BLaER1 (cell line): ENCODE results near the gene MAFB.

Experiments used
- H3K27ac ChIP-seq: shearing (Covaris generic); formaldehyde crosslinking; 2 replicates; pipeline ENCODE4 v1.8.1; 2022
- H3K27me3 ChIP-seq: shearing (Covaris generic); formaldehyde crosslinking; 2 replicates; pipeline ENCODE4 v1.8.1; 2022
- H3K36me3 ChIP-seq: shearing (Covaris generic); formaldehyde crosslinking; 2 replicates; pipeline ENCODE4 v1.8.1; 2022
- H3K4me1 ChIP-seq: shearing (Covaris generic); formaldehyde crosslinking; 2 replicates; pipeline ENCODE4 v1.8.1; 2022
- H3K4me2 ChIP-seq: shearing (Covaris generic); formaldehyde crosslinking; 2 replicates; pipeline ENCODE4 v1.8.1; 2022
- H3K4me3 ChIP-seq: shearing (Covaris generic); formaldehyde crosslinking; 2 replicates; pipeline ENCODE4 v1.8.1; 2022
- H3K9ac ChIP-seq: shearing (Covaris generic); formaldehyde crosslinking; 2 replicates; pipeline ENCODE4 v1.8.1; 2022
- H3K9me3 ChIP-seq: shearing (Covaris generic); formaldehyde crosslinking; 2 replicates; pipeline ENCODE4 v1.8.1; 2022
- H4K20me1 ChIP-seq: shearing (Covaris generic); formaldehyde crosslinking; 2 replicates; pipeline ENCODE4 v1.8.1; 2022
- Cebpa-rat ChIP-seq: shearing (Covaris generic); IDR thresholded peaks from 2 replicates; pipeline ENCODE4 v1.8.1; 2022

The MAFB gene

DNA sequence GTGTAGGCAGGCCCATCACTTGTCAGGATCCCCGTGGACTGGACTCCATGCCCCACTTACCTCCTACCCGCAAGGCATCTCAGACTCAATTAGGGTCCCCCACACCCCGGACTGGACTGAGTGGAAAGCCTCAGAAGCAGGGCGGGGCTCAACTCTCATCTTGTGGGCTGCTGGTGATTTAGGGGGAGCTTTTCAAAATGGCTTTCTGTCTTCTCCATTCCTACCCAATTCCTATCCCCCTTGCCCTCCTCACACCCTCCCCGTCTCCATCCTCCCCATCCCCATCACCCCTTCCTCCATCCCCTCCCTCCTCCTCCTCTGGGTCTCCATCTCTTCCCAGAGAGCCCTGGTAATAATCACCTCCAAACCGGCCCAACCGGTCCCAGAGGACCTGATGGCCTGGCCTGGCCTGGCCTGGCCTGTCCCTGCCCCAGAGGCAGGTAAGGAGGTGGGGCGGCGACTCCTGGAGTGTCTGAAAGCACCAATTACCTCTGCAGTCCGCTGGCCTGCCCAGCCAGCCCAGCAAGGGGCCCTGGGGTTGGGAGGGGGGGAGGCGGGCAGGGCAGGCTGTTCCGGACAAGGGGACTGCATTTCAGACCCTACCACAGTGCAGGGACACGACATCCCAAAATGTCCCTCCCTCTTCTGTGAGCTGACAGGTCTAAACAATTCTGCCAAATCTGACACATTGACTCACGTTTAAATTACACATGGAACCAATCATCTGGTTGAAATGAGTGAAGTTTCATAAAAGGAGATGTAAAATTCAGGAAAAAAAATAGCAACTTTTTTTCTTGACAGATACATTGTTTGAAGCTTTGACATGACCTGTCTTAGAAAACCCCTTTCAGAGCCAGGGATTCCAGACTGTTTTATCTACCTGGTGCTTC, 24.8 kb downstream of the MAFB start:
- H3K9me3 ChIP-seq, result no peaks in the 10 kb centered on the region
- no peak overlapping the region for H3K4me2 ChIP-seq
- H3K36me3 ChIP-seq, result no peaks in the 10 kb centered on the region
- H3K9ac ChIP-seq, result no peak overlapping the region
- no peaks in the 10 kb centered on the region for H3K27me3 ChIP-seq
- H3K4me3 ChIP-seq, result no peak overlapping the region
- no peak overlapping the region for H3K27ac ChIP-seq
- no peaks in the 10 kb centered on the region for H4K20me1 ChIP-seq
- no peaks in the 10 kb centered on the region for H3K4me1 ChIP-seq
- no peak for TF ChIP-seq Cebpa-rat

DNA sequence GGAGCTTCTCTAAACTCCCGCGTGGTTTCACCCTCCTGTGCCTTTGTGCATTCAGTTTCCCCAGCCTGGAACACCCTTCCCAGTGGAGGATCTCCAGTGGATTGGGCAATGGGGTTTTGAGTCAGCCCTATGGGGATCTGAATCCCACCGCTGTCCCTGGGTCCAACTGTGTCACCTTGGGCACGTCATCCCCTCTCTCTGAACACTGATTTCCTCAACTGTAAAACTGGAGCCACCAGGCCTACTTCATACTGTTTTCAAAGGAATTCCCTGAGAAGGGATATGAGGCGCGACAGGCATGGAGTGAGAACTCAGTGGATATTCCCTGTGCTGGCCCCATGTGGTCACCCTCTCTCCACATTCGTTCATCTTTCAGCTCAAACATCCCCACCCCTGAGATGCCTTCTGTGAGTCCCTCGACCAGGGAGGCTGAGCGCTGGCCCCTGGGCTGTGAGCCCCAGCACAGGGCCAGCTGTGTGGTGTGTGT, 25.7 kb downstream of the MAFB start:
- Histone ChIP-seq H3K27me3 (no peaks in the 10 kb centered on the region), H3K27ac (no peak overlapping the region), H3K9me3 (no peaks in the 10 kb centered on the region), H3K4me2 (no peak overlapping the region), H3K36me3 (no peaks in the 10 kb centered on the region), H3K9ac (no peak overlapping the region), H3K4me1 (no peaks in the 10 kb centered on the region), H4K20me1 (no peaks in the 10 kb centered on the region), H3K4me3 (no peak overlapping the region)
- TF ChIP-seq Cebpa-rat, result no peak

DNA sequence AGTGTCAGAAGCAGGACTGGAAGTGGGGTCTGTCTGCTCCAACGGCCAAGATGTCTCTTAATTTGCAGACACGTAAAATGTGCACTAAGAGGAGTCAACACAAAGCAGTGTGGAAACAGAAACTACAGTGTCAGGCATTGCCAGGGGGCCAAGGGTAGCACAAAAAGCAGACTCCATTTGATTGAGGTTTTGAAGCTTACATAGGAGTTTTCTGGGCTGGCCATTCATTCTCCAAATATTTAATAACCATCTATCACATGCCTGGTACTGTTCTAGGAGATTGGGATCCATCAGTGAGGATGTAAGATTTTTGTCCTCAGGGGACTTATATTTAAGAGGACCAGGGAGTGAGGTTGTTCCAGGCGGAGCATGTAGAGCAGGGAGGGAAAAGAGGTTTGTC, 29.5 kb downstream of the MAFB start:
- H3K4me3 ChIP-seq, result no peak overlapping the region
- no peaks in the 10 kb centered on the region for H3K27me3 ChIP-seq
- no peaks in the 10 kb centered on the region for H3K4me1 ChIP-seq
- H3K9ac ChIP-seq, result no peak overlapping the region
- no peaks in the 10 kb centered on the region for H3K36me3 ChIP-seq
- H4K20me1 ChIP-seq, result no peaks in the 10 kb centered on the region
- no peaks in the 10 kb centered on the region for H3K9me3 ChIP-seq
- H3K4me2 ChIP-seq, result no peak overlapping the region
- H3K27ac ChIP-seq, result no peak overlapping the region
- no peak for TF ChIP-seq Cebpa-rat

DNA sequence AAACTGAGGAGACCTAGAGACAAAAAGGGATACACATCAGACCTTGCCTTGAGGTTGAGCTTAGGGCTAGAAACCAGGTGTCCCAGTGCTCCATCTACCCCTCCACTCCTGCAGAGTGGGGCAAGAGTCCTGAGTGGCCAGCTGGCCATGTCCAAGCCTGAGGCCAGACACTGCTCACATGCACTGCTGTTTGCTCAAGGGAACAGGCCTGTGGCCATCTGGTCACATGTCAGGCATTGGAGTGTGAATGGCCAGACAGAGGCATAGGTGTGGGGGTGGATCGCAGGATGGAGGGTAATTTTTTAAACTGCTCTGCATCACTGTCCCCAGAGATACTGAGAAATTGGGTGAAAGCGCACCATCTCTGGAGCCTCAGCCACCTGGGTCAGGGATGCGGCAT, 30.5 kb downstream of the MAFB start:
- Histone ChIP-seq H3K4me1 (no peaks in the 10 kb centered on the region), H3K27me3 (no peaks in the 10 kb centered on the region), H4K20me1 (no peaks in the 10 kb centered on the region), H3K36me3 (no peaks in the 10 kb centered on the region), H3K4me2 (no peak overlapping the region), H3K9me3 (no peaks in the 10 kb centered on the region), H3K4me3 (no peak overlapping the region), H3K9ac (no peak overlapping the region), H3K27ac (no peak overlapping the region)
- TF ChIP-seq Cebpa-rat, result no peak

DNA sequence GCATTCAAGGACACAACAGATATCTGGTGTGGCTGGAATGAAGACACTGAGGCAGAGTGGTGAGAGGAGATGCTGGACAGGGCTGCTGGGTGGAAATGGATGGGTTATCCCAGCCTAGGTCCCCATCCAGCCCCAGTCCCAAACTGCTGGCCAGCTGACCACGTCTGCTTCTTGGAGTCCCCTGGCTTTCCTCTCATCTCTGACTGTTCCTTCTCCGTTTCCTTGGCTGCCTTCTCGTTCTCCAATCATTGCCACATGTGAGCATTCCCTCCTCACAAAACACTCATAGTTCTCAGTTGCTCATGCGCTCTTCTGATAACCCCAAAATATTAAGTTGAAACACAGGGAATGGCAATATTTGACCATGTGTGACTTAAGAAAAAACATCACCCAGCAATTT, 31.5 kb downstream of the MAFB start:
- no peaks in the 10 kb centered on the region for H3K36me3 ChIP-seq
- H3K4me2 ChIP-seq, result no peak overlapping the region
- no peaks in the 10 kb centered on the region for H4K20me1 ChIP-seq
- H3K27ac ChIP-seq, result no peak overlapping the region
- H3K4me3 ChIP-seq, result no peak overlapping the region
- H3K9me3 ChIP-seq, result no peaks in the 10 kb centered on the region
- TF ChIP-seq Cebpa-rat, result no peak
- H3K9ac ChIP-seq, result no peak overlapping the region
- H3K27me3 ChIP-seq, result no peaks in the 10 kb centered on the region
- H3K4me1 ChIP-seq, result no peaks in the 10 kb centered on the region

DNA sequence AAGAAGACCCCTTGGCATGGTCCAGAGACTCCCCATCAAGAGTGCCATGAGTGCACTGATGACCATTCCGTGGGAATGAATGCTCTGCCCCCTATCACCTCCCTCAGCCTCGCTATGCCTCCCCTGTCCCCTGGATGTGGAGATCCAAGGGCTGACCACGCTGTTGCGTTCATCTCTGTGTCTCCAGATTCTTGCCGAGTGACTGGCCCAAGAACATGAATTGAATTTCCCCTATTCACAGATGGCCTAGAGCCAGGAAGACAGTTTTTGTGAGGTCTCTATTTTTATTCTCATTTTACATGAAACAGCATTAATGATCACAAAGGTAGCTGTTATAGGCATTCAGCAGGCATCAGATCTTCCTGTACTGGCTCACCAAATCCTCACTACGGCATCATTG, 33.6 kb downstream of the MAFB start:
- no peaks in the 10 kb centered on the region for H3K36me3 ChIP-seq
- no peak overlapping the region for H3K9ac ChIP-seq
- no peak for TF ChIP-seq Cebpa-rat
- H4K20me1 ChIP-seq, result no peaks in the 10 kb centered on the region
- H3K4me1 ChIP-seq, result no peaks in the 10 kb centered on the region
- H3K27me3 ChIP-seq, result no peaks in the 10 kb centered on the region
- H3K4me3 ChIP-seq, result no peak overlapping the region
- H3K9me3 ChIP-seq, result no peaks in the 10 kb centered on the region
- H3K4me2 ChIP-seq, result no peak overlapping the region
- no peak overlapping the region for H3K27ac ChIP-seq

DNA sequence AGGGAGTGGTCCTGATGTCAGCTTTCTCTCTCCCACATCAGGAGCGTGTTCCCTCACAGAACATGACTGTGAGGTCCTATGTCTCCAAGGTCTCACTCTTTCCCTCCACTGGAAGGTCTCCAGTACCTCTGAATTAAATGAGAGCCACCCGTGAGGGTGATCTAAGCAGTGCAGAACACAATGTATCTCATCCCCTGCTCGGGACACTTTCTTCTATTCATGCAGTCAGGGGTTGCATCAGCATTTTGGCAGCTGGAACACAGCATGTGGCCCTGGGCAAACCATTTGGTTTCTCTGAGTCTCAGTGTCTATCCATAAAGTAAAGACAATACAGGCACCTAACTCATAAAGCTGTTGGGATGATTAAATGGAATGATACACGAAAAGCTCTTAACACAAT, 34.2 kb downstream of the MAFB start:
- H3K4me1 ChIP-seq, result no peaks in the 10 kb centered on the region
- no peaks in the 10 kb centered on the region for H3K27me3 ChIP-seq
- no peaks in the 10 kb centered on the region for H3K36me3 ChIP-seq
- H3K9ac ChIP-seq, result no peak overlapping the region
- H3K4me2 ChIP-seq, result no peak overlapping the region
- no peaks in the 10 kb centered on the region for H3K9me3 ChIP-seq
- H3K4me3 ChIP-seq, result no peak overlapping the region
- TF ChIP-seq Cebpa-rat, result no peak
- no peaks in the 10 kb centered on the region for H4K20me1 ChIP-seq
- no peak overlapping the region for H3K27ac ChIP-seq

DNA sequence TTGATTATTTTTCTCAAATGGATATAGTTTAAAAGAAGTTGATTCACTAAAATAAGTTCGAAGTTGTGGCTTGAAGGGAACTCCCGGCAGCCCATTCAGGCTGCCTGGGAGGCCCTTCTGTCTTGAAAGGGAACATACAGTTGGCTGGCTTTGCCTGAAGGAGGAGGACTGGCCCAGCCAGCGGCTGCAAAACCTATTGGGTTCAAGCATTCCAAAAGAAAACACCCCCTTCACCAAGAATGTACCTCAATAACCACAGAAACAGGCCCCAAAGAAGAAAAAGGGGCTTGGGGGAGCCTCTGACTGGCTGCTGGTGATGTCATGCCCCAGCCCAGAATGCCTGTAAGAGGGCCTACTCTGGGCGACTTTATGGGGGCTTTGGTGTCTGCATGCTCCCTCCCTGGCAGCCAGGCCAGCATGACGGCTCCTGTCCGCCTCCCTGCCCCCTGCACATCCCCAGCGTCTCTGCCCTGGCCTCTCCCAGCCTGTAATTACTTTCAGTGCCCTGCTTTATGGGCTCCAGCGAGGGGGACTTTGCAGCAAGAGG, 36.5 kb downstream of the MAFB start:
- Histone ChIP-seq H4K20me1 (no peaks in the 10 kb centered on the region), H3K4me2 (no peak overlapping the region), H3K4me3 (no peak overlapping the region), H3K27me3 (no peaks in the 10 kb centered on the region), H3K9me3 (no peaks in the 10 kb centered on the region), H3K27ac (no peak overlapping the region), H3K36me3 (no peaks in the 10 kb centered on the region), H3K9ac (no peak overlapping the region), H3K4me1 (no peaks in the 10 kb centered on the region)
- no peak for TF ChIP-seq Cebpa-rat

DNA sequence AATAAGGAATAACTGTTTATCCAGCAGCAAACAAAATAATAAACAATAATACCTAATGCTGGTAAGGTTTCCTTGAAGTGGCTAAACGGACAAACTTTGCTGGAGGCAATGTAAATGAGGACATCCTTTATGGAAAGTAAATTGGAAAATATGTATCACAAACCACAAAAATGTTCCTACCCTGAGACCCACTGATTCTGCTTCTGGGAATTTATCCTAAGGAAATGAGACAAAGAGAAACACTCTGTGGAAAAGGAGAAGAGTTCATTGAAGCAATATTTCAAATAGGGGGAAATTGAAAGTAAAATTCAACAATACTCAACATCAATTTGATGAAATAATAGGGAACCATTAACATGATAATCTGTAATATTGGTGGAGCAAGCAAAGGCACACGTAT, 37.9 kb downstream of the MAFB start:
- H3K27ac ChIP-seq, result no peak overlapping the region
- H3K4me3 ChIP-seq, result no peak overlapping the region
- H4K20me1 ChIP-seq, result no peaks in the 10 kb centered on the region
- no peak overlapping the region for H3K4me2 ChIP-seq
- no peak for TF ChIP-seq Cebpa-rat
- no peaks in the 10 kb centered on the region for H3K27me3 ChIP-seq
- H3K4me1 ChIP-seq, result peaks cover 6% of the 10 kb centered on the region
- no peaks in the 10 kb centered on the region for H3K36me3 ChIP-seq
- H3K9ac ChIP-seq, result no peak overlapping the region
- no peaks in the 10 kb centered on the region for H3K9me3 ChIP-seq

DNA sequence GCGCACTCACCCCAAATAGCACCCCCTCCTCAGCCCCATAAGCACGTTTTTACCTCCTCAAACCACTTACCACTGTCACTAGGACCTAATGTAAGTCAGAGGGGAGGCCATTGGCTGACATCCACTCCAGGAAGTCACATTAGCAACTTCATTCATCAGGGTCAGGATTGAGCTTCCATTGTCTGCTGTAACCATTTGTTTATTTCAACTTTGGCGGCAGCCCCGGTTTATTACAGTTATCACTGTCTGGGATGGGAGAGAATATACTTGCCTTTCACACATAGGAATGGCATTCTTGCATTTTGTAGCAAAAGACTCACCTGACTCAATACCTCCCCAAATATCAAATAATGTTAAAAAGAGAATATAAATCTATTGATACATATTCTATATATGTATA, 38.3 kb downstream of the MAFB start:
- no peaks in the 10 kb centered on the region for H3K27me3 ChIP-seq
- H4K20me1 ChIP-seq, result no peaks in the 10 kb centered on the region
- H3K4me3 ChIP-seq, result no peak overlapping the region
- H3K36me3 ChIP-seq, result no peaks in the 10 kb centered on the region
- no peak overlapping the region for H3K27ac ChIP-seq
- TF ChIP-seq Cebpa-rat, result no peak
- no peaks in the 10 kb centered on the region for H3K9me3 ChIP-seq
- H3K4me2 ChIP-seq, result no peak overlapping the region
- peaks cover 8% of the 10 kb centered on the region for H3K4me1 ChIP-seq
- no peak overlapping the region for H3K9ac ChIP-seq
